GM12878 (cell line): ENCODE data around the gene HDAC5. TPM values are rescaled to one million over a fixed set of nuclear protein-coding genes. Genes with fewer than 3 reads are reported as not detected.

ENCODE experiments used
- ATAC-seq: fragments of 200-7000 bp; cut with Tn5 transposase; 3 replicates; pipeline ENCODE4 v1.9.1; 2020; ENCODE audit warnings: mild to moderate bottlenecking, moderate library complexity
- BruUV-seq: library from RNA; stranded (reverse); fragments of 400-500 nt; replicated peaks from 2 replicates; lab custom pipeline; 2021; lab: Mats Ljungman, UMichigan
- CTCF ChIA-PET: fragments of 300-600 bp; sonication (Branson Sonifier 250); formaldehyde crosslinking; extraction: SDS; loops from one replicate; lab custom pipeline; 2021; ENCODE audit warnings: inconsistent platforms; lab: Yijun Ruan, JAX
- POLR2A ChIA-PET: fragments of 350-600 bp; formaldehyde crosslinking; extraction: SDS; loops from one replicate; lab custom pipeline; 2021; ENCODE audit warnings: inconsistent platforms; lab: Charles Lee
- RAD21 ChIA-PET: fragments of 300-600 bp; sonication (Branson Sonifier 250); formaldehyde crosslinking; loops from one replicate; lab custom pipeline; 2023; ENCODE audit warnings: antibody characterized with exemption; ENCODE audit not compliant: unreplicated experiment; lab: Charles Lee
- SMC1A ChIA-PET: fragments of 300-600 bp; sonication (Branson Sonifier 250); formaldehyde crosslinking; loops from one replicate; lab custom pipeline; 2023; ENCODE audit not compliant: unreplicated experiment, uncharacterized antibody; lab: Charles Lee
- DNase-seq: peaks from one replicate; pipeline ENCODE4 v3.0.0-alpha.2; 2011; ENCODE audit warnings: low read depth, low spot score
- FAIRE-seq: peaks from 3 replicates; lab custom pipeline; 2011; peaks lifted over from hg19 to GRCh38; lab: Jason Lieb, UNC
- H2AFZ ChIP-seq: 2 replicates; pipeline ENCODE4 v1.6.0; 2011; ENCODE audit warnings: low read depth, low read length, control low read depth; ENCODE audit not compliant: control insufficient read depth
- H3K27ac ChIP-seq: 2 replicates; pipeline ENCODE4 v1.5.1; 2011; ENCODE audit warnings: control low read depth; ENCODE audit not compliant: control insufficient read depth, insufficient read depth
- H3K27me3 ChIP-seq, 2 experiments: replicated peaks in 1 of 2; 2 replicates each; pipeline versions ENCODE4 v1.6.0 to v1.6.1; 2011; ENCODE audit warnings: low read length in 1 of 2; ENCODE audit not compliant: control insufficient read depth in 2 of 2, insufficient read depth in 2 of 2
- H3K36me3 ChIP-seq, 2 experiments: 2 replicates each; pipeline ENCODE4 v1.5.1; 2011; ENCODE audit warnings: low read length in 1 of 2; ENCODE audit not compliant: control insufficient read depth in 2 of 2, insufficient read depth in 2 of 2
- H3K4me1 ChIP-seq: 2 replicates; pipeline ENCODE4 v1.6.1; 2011; ENCODE audit warnings: mild to moderate bottlenecking, low read length, moderate library complexity, mixed read lengths; ENCODE audit not compliant: control insufficient read depth, insufficient read depth
- H3K4me2 ChIP-seq: 2 replicates; pipeline ENCODE4 v1.6.0; 2011; ENCODE audit warnings: control low read depth; ENCODE audit not compliant: control insufficient read depth, insufficient read depth
- H3K4me3 ChIP-seq: fragments of 200-600 bp; sonication (generic); 2 replicates; pipeline ENCODE4 v1.5.1; 2016
- H3K79me2 ChIP-seq: 2 replicates; pipeline ENCODE4 v1.6.0; 2011; ENCODE audit warnings: low read length; ENCODE audit not compliant: control insufficient read depth, insufficient read depth
- H3K9ac ChIP-seq: 2 replicates; pipeline ENCODE4 v1.8.0; 2011; ENCODE audit warnings: low read length, control low read depth, mixed read lengths; ENCODE audit not compliant: control insufficient read depth, insufficient read depth
- H3K9me3 ChIP-seq: replicated peaks from 3 replicates; pipeline ENCODE4 v1.5.1; 2011; ENCODE audit warnings: mild to moderate bottlenecking, low read length; ENCODE audit not compliant: control insufficient read depth, insufficient read depth
- H4K20me1 ChIP-seq: 2 replicates; pipeline ENCODE4 v1.6.0; 2011; ENCODE audit not compliant: control insufficient read depth, insufficient read depth
- ASH2L ChIP-seq: fragments of 300-600, 200-600 bp; sonication (generic); IDR thresholded peaks from 2 replicates; pipeline ENCODE4 v1.6.1; 2017; ENCODE audit warnings: low read depth, mild to moderate bottlenecking, borderline replicate concordance
- BCL3 ChIP-seq: IDR thresholded peaks from 2 replicates; pipeline ENCODE4 v1.6.1; 2011; ENCODE audit warnings: borderline replicate concordance, low read depth, mild to moderate bottlenecking, moderate library complexity, low read length; ENCODE audit not compliant: insufficient read depth, poor library complexity, severe bottlenecking
- CHD1 ChIP-seq: IDR thresholded peaks from 2 replicates; pipeline ENCODE4 v1.6.1; 2012; ENCODE audit warnings: low read depth, low read length, improper control_type of control experiment
- LARP7 ChIP-seq: fragments of 450-650 bp; IDR thresholded peaks from 2 replicates; pipeline ENCODE4 v1.6.1; 2017; ENCODE audit warnings: mild to moderate bottlenecking
- MEF2A ChIP-seq: IDR thresholded peaks from 2 replicates; pipeline ENCODE4 v1.6.1; 2011; ENCODE audit warnings: low read depth, mild to moderate bottlenecking, low read length, moderate library complexity; ENCODE audit not compliant: insufficient read depth
- POU2F2 ChIP-seq: IDR thresholded peaks from 3 replicates; pipeline ENCODE4 v1.6.1; 2011; ENCODE audit warnings: low read depth, mild to moderate bottlenecking, low read length, borderline replicate concordance
- RAD51 ChIP-seq: fragments of 450-650 bp; IDR thresholded peaks from 2 replicates; pipeline ENCODE4 v1.6.1; 2016; ENCODE audit warnings: moderate library complexity, mild to moderate bottlenecking, inconsistent platforms
- SMAD1 ChIP-seq: fragments of 450-650 bp; IDR thresholded peaks from 2 replicates; pipeline ENCODE4 v1.6.1; 2018; ENCODE audit warnings: mild to moderate bottlenecking, low read depth; ENCODE audit not compliant: partially characterized antibody
- SP1 ChIP-seq: IDR thresholded peaks from one replicate; pipeline ENCODE4 v1.6.1; 2011; ENCODE audit warnings: low read depth, low read length
- STAT1 ChIP-seq: fragments of 450-650 bp; conservative IDR thresholded peaks from 2 replicates; pipeline ENCODE4 v1.6.1; 2014; ENCODE audit warnings: antibody characterized with exemption, mild to moderate bottlenecking
- STAT3 ChIP-seq: IDR thresholded peaks from 2 replicates; pipeline ENCODE4 v1.6.1; 2011; ENCODE audit warnings: low read depth, low read length, improper control_type of control experiment
- ZNF384 ChIP-seq: IDR thresholded peaks from 2 replicates; pipeline ENCODE4 v1.6.1; 2012; ENCODE audit warnings: low read depth, mild to moderate bottlenecking, low read length, improper control_type of control experiment, borderline replicate concordance
- WGBS: methylation state at CpG from one replicate; pipeline ENCODE4 v1.1.6; 2016; ENCODE audit warnings: low lambda C conversion rate; ENCODE audit not compliant: insufficient replicate concordance, insufficient coverage; ENCODE audit errors: missing lambda C conversion rate; 5-methylcytosine and 5-hydroxymethylcytosine counted together
- in situ Hi-C: fragments of 300-500 bp; cut with MboI; formaldehyde crosslinking; loops from 9 replicates; pipeline ENCODE4 v1.14.3; 2018; ENCODE audit warnings: mixed read lengths
- intact Hi-C: fragments of 100-400 bp; cut with micrococcal nuclease; formaldehyde crosslinking; loops from one replicate; pipeline ENCODE4 v1.14.2; 2022; ENCODE audit not compliant: unreplicated experiment
- polyA plus RNA-seq, 11 experiments: library from polyadenylated mRNA; depleted of rRNA in 4 of 11; unstranded in 6 of 11; stranded (reverse) in 5 of 11; fragments of >200 nt; fragmentation: Nextera tagmentation in 4 of 11; fragmentation: Illumina TruSeq in 1 of 11; extraction: Ambion mirVana in 4 of 11; extraction: Trizol in 1 of 11; gene quantifications; 1 replicate in 1 of 11; 2 replicates in 10 of 11; pipeline versions ENCODE4 v1.2.1 to v1.2.3, GENCODE V29; 2011 to 2016; ENCODE audit warnings: inconsistent platforms in 2 of 11, missing spikeins in 2 of 11, low read depth in 1 of 11
- total RNA-seq, 4 experiments: library from RNA; depleted of rRNA in 3 of 4; stranded (reverse); fragments of >200 nt in 3 of 4; fragmentation: Illumina TruSeq in 1 of 4; extraction: Trizol in 1 of 4; gene quantifications; 2 replicates each; pipeline versions ENCODE4 v1.2.1 to v1.2.3, GENCODE V29; 2013 to 2021
- TF ChIP-seq, protein P1 (sequence below): fragments of 450-650 bp; formaldehyde crosslinking; IDR thresholded peaks from 2 replicates; pipeline ENCODE4 v1.4.0; 2022; ENCODE audit warnings: mild to moderate bottlenecking, moderate library complexity
- TF ChIP-seq, protein P2 (sequence below): fragments of 450-650 bp; formaldehyde crosslinking; IDR thresholded peaks from 2 replicates; pipeline ENCODE4 v1.5.0; 2022; ENCODE audit warnings: mild to moderate bottlenecking, missing genetic modification characterization

Gene HDAC5
- total and polyA plus RNA-seq, 10 of the 15 experiments (the other 5 are each of a cell fraction or from before 2014, with no cell fraction given): 1.1 to 58.0 (median 27.3) TPM

DNA sequence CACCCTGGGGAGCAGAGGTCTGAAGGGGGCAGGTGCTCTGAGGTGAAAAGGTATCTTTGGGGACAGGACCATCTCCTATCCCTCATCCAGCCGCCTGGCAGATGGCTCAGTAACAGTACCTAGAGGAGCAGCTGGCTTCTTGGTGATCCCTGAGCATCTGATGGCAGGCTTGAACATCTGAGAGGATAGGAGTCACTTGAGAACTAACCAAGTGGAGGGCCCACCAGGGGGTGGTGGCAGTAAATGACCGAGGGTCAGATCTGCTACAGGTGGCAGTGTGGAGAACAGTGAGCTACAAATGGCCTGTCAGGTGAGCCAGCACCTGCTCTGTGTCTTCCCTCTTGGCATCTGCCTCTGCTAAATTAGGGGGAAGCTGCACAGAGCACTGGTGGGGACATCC, 32.0 kb upstream of the HDAC5 start (continued):
- TF ChIP-seq, protein P1, sequence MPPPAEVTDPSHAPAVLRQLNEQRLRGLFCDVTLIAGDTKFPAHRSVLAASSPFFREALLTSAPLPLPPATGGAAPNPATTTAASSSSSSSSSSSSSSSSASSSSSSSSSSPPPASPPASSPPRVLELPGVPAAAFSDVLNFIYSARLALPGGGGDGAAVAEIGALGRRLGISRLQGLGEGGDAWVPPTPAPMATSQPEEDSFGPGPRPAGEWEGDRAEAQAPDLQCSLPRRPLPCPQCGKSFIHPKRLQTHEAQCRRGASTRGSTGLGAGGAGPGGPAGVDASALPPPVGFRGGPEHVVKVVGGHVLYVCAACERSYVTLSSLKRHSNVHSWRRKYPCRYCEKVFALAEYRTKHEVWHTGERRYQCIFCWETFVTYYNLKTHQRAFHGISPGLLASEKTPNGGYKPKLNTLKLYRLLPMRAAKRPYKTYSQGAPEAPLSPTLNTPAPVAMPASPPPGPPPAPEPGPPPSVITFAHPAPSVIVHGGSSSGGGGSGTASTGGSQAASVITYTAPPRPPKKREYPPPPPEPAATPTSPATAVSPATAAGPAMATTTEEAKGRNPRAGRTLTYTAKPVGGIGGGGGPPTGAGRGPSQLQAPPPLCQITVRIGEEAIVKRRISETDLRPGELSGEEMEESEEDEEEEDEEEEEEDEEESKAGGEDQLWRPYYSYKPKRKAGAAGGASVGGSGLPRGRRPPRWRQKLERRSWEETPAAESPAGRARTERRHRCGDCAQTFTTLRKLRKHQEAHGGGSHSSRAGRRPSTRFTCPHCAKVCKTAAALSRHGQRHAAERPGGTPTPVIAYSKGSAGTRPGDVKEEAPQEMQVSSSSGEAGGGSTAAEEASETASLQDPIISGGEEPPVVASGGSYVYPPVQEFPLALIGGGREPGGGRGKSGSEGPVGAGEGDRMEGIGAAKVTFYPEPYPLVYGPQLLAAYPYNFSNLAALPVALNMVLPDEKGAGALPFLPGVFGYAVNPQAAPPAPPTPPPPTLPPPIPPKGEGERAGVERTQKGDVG (CRISPR knock-in tag): no peak
- no peak for TF ChIP-seq ZNF384
- TF ChIP-seq MEF2A: no peak
- TF ChIP-seq BCL3: no peak
- no peak for TF ChIP-seq RAD51
- TF ChIP-seq STAT1: no peak
- TF ChIP-seq LARP7: no peak

DNA sequence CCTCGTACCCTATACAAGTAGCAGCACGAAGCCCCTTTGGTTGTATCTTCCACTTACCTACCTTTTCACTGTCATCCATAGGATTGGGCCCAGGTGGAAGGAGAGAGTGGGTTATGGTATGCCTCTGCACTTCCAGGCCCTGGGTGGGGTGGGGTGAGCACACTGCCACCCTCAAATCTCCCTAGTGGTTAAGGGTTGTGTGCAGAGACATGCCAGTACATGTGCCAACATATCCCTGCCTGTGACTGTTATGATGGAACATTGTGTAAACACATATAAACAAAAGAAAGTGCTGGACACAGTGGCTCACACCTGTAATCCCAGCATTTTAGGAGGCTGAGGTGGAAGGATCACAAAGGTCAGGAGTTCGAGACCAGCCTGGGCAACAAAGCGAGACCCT, 29.4 kb upstream of the HDAC5 start:
- ChIA-PET POLR2A (no interaction called here), RAD21 (no interaction called here), SMC1A (no interaction called here), CTCF (interaction anchor here (0.6 kb wide), 2 partner anchors 21 to 238 kb away, joined by 3 read pairs; no protein-coding TSS in a partner anchor)
- Histone ChIP-seq H3K79me2 (peaks cover 10% of the 10 kb centered on the region), H3K27me3 (no peaks in the 10 kb centered on the region), H3K9me3 (no peaks in the 10 kb centered on the region), H2AFZ (no peak overlapping the region), H4K20me1 (no peaks in the 10 kb centered on the region), H3K4me1 (no peaks in the 10 kb centered on the region; the same call in 1 of the 2 replicates), H3K4me3 (no peak overlapping the region), H3K27ac (0 out of 2 replicates have a peak overlapping the region, but pooled peaks have one; percentile 24), H3K4me2 (no peak overlapping the region), H3K9ac (no peak overlapping the region), H3K36me3 (peaks cover 15 to 26% of the 10 kb centered on the region in 2 experiments)
- intact Hi-C loops (no loop called here), in situ Hi-C loops (no loop called here)
- ATAC-seq: 0 out of 3 replicates have a peak, but pooled peaks have one; percentile 34
- WGBS: 93% methylated on average over 4 of the region's 4 CpGs
- DNase-seq: no peak
- no peak for FAIRE-seq
- no TSS peak for BruUV-seq
- TF ChIP-seq SMAD1: no peak
- TF ChIP-seq, protein P2, sequence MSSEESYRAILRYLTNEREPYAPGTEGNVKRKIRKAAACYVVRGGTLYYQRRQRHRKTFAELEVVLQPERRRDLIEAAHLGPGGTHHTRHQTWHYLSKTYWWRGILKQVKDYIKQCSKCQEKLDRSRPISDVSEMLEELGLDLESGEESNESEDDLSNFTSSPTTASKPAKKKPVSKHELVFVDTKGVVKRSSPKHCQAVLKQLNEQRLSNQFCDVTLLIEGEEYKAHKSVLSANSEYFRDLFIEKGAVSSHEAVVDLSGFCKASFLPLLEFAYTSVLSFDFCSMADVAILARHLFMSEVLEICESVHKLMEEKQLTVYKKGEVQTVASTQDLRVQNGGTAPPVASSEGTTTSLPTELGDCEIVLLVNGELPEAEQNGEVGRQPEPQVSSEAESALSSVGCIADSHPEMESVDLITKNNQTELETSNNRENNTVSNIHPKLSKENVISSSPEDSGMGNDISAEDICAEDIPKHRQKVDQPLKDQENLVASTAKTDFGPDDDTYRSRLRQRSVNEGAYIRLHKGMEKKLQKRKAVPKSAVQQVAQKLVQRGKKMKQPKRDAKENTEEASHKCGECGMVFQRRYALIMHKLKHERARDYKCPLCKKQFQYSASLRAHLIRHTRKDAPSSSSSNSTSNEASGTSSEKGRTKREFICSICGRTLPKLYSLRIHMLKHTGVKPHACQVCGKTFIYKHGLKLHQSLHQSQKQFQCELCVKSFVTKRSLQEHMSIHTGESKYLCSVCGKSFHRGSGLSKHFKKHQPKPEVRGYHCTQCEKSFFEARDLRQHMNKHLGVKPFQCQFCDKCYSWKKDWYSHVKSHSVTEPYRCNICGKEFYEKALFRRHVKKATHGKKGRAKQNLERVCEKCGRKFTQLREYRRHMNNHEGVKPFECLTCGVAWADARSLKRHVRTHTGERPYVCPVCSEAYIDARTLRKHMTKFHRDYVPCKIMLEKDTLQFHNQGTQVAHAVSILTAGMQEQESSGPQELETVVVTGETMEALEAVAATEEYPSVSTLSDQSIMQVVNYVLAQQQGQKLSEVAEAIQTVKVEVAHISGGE (CRISPR knock-in tag): no peak
- TF ChIP-seq STAT3: no peak
- no peak for TF ChIP-seq SP1
- no peak for TF ChIP-seq POU2F2
- TF ChIP-seq CHD1: no peak
- TF ChIP-seq ASH2L: no peak
